Tibial artery (tissue), 4 donors: ENCODE measurements around the gene IFIT5.

Experiments used
- DNase-seq, 2 donors: peaks; one replicate each; pipeline ENCODE4 v3.0.0-alpha.2; 2019
- H3K27ac ChIP-seq, 2 donors: fragments of 200-600 bp; sonication (generic) in 1 of 2; 1 replicate in 1 of 2; 2 replicates in 1 of 2; pipeline ENCODE4 v1.5.1; 2018 to 2019; ENCODE audit warnings: mild to moderate bottlenecking in 1 of 2
- H3K27me3 ChIP-seq, 2 donors: fragments of 200-600 bp; sonication (generic) in 1 of 2; one replicate each; pipeline versions ENCODE4 v1.5.1 to v1.6.0; 2016 to 2019
- H3K36me3 ChIP-seq, 3 donors: fragments of 200-600 bp; sonication (generic) in 2 of 3; one replicate each; pipeline ENCODE4 v1.5.1; 2016 to 2019; ENCODE audit warnings: mild to moderate bottlenecking in 2 of 3
- H3K4me1 ChIP-seq, 4 donors: fragments of 200-600 bp; sonication (generic) in 2 of 4; 1 replicate in 3 of 4; 2 replicates in 1 of 4; pipeline ENCODE4 v1.5.1; 2016 to 2019
- H3K4me3 ChIP-seq, 2 donors: fragments of 200-600 bp; sonication (generic) in 1 of 2; 1 replicate in 1 of 2; 2 replicates in 1 of 2; pipeline ENCODE4 v1.5.1; 2018 to 2019; ENCODE audit warnings: mild to moderate bottlenecking in 2 of 2
- H3K9me3 ChIP-seq, 3 donors: fragments of 200-600 bp; sonication (generic) in 1 of 3; one replicate each; pipeline ENCODE4 v1.5.1; 2016 to 2019
- CTCF ChIP-seq, 2 experiments: fragments of 200-600 bp in 1 of 2; fragments of 450-650 bp in 1 of 2; IDR thresholded peaks; one replicate each; pipeline ENCODE4 v1.5.1; 2017 to 2019; ENCODE audit warnings: antibody characterized with exemption in 2 of 2, mild to moderate bottlenecking in 1 of 2, moderate library complexity in 1 of 2
- intact Hi-C: fragments of 100-400 bp; cut with DNase I; formaldehyde crosslinking; loops from one replicate; pipeline ENCODE4 v1.15.0; 2023; ENCODE audit warnings: low total_unique reads

IFIT5 gene

DNA sequence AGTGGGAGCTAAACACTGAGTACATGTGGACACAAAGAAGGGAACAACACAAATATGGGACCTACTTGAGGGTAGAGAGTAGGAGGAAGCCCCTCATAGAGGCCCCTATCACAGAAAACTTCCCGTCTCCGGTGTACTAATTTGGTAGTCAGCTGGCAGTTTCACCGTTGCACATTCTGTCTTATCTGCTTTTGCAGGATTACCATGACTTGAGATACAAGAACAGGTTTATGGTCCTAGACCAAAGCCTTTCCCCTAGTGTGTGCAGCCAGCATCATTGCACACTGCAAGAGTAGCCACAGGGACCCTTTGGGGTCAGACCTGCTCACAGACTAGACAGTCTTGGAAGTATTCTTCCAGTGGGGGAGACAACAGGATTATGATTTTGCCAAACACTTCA, 42.4 kb upstream of the IFIT5 start:
- Histone ChIP-seq H3K4me1 (peaks cover 0 to 38% (median 22%) of the 10 kb centered on the region in 4 donors), H3K36me3 (no peaks in the 10 kb centered on the region)
- intact Hi-C loops: no loop called here

GRCh38 chr10:89373916-89374711, 40.3 kb upstream of the IFIT5 start:
- no peak for TF ChIP-seq CTCF (IDR thresholded peaks at IDR 0.05)
- DNase-seq: peak; percentile 94 to 96
- no peaks in the 10 kb centered on the region for H3K36me3 ChIP-seq
- H3K27me3 ChIP-seq: no peaks in the 10 kb centered on the region
- intact Hi-C loops: no loop called here
- H3K27ac ChIP-seq: peak overlapping the region; percentile 88 to 90
- peaks cover 0 to 23% (median 17%) of the 10 kb centered on the region in 4 donors for H3K4me1 ChIP-seq
- no peaks in the 10 kb centered on the region for H3K9me3 ChIP-seq
- H3K4me3 ChIP-seq: peak overlapping the region in 1 of 2 donors; percentile 5

More for the DNA sequence above, 42.4 kb upstream of the IFIT5 start:
- H3K9me3 ChIP-seq: no peaks in the 10 kb centered on the region
- no peaks in the 10 kb centered on the region for H3K27me3 ChIP-seq
- no peak for DNase-seq
- no peak for TF ChIP-seq CTCF (IDR thresholded peaks at IDR 0.05)
- H3K27ac ChIP-seq: no peak overlapping the region
- no peak overlapping the region for H3K4me3 ChIP-seq

GRCh38 chr10:89374713-89375141, 39.6 kb upstream of the IFIT5 start:
- peaks cover 0 to 21% (median 16%) of the 10 kb centered on the region in 4 donors for H3K4me1 ChIP-seq
- H3K27ac ChIP-seq: peak overlapping the region; percentile 88 to 90
- no peaks in the 10 kb centered on the region for H3K36me3 ChIP-seq
- H3K4me3 ChIP-seq: no peak overlapping the region
- DNase-seq: no peak
- intact Hi-C loops: no loop called here
- no peaks in the 10 kb centered on the region for H3K27me3 ChIP-seq
- no peaks in the 10 kb centered on the region for H3K9me3 ChIP-seq
- no peak for TF ChIP-seq CTCF (IDR thresholded peaks at IDR 0.05)

DNA sequence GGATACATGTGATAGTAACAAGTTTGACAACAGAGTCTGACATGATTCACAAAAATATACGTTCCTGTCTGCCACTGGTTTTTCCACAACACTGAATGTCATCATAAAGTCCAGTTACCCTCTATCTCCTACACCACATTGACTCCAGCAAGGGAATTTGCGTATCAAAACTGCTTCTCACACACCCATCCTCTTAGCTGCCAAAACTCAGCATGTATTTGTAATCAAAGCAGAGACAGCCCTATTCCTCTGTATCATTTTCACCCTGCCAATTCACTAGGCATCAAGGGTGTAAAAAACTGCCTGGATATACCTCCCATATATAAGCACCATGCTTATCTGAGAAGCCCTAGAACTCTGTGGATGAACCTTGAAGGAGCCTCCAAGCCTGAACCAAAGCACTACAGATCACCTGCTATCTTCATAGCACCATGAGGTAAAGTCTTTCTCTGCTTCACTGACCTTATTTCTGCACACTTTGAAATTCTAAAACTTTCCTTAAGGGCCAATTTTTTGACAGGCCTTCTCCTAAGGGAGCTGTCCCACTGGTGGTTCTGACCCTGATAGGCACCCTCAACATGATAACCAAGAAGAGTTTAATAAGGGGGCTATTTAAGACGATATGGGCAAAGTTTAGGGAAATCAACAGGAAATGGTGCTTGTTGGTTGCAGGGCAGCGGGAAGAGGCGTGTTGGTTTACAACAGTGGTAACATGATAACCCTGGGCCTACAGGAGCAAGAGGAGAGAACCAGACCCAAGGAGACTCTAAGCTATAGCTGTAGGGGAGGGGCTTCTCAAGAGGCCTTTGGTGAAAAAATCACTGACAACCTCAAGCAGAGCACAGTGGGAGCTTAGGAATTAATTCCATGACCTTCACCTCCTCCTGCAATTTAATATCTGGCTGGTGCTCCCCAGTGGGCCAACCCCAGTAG, 36.4 kb upstream of the IFIT5 start, which contains the start of gene IFIT1B:
Gene IFIT1B, plus strand, starts transcription at position 352 of the 933 bp plus-strand sequence. Its CDS starts 80 bp downstream, at position 432.
- H3K27me3 ChIP-seq: no peaks in the 10 kb centered on the region
- DNase-seq: no peak
- no peak within 1 kb of the TSS for H3K27ac ChIP-seq
- no peak for TF ChIP-seq CTCF (IDR thresholded peaks at IDR 0.05)
- no peaks in the 10 kb centered on the region for H3K9me3 ChIP-seq
- H3K4me1 ChIP-seq: peaks cover 0 to 21% (median 16%) of the 10 kb centered on the region in 4 donors
- no peak within 1 kb of the TSS for H3K4me3 ChIP-seq
- intact Hi-C loops: no loop called here
- no peaks in the 10 kb centered on the region for H3K36me3 ChIP-seq

DNA sequence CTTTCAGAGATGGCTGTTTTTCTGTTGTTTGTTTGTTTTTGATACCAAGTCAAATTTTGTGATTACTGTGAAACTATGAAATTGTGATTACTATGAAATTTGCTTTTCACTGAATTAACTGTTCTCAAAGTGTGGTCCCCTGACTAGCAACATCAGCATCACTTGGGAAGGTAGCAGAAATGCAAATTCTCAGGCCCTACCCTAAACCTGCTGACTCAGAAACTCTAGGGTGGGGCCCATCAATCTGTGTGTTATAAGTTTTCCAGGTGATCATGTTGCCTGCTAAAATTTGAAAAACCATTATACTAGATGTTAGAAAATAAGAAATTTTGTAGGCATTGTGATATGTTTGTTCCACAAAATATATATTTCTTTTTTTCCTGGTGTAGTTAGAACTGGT, 35.3 kb upstream of the IFIT5 start:
- Histone ChIP-seq H3K9me3 (no peaks in the 10 kb centered on the region), H3K4me3 (no peak overlapping the region), H3K27me3 (no peaks in the 10 kb centered on the region), H3K4me1 (peaks cover 0 to 11% (median 9%) of the 10 kb centered on the region in 4 donors), H3K27ac (no peak overlapping the region), H3K36me3 (no peaks in the 10 kb centered on the region)
- intact Hi-C loops: no loop called here
- no peak for DNase-seq
- TF ChIP-seq CTCF (IDR thresholded peaks at IDR 0.05): no peak
